Liver (tissue), 3 donors: ENCODE measurements around the gene PHEX.

Experiments used
- NR2F2 ChIP-seq: IDR thresholded peaks from 2 replicates; pipeline ENCODE4 v1.6.1; 2016; ENCODE audit warnings: antibody characterized with exemption
- RAD21 ChIP-seq, 2 donors: IDR thresholded peaks; 2 replicates each; pipeline ENCODE4 v1.6.1; 2016; ENCODE audit warnings: antibody characterized with exemption in 2 of 2, mild to moderate bottlenecking in 2 of 2
- SP1 ChIP-seq: IDR thresholded peaks from 2 replicates; pipeline ENCODE4 v1.6.1; 2018; ENCODE audit warnings: antibody characterized with exemption, mild to moderate bottlenecking
- TAF1 ChIP-seq: conservative IDR thresholded peaks from 2 replicates; pipeline ENCODE4 v1.6.1; 2016; ENCODE audit warnings: antibody characterized with exemption, mild to moderate bottlenecking
- TF ChIP-seq, protein P1 (sequence below): fragments of 150-350 bp; IDR thresholded peaks from 2 replicates; pipeline ENCODE4 v1.5.1; 2017; ENCODE audit warnings: improper control_type of control experiment, low read depth, low read length; ENCODE audit not compliant: missing input control
- TF ChIP-seq, protein P2 (sequence below): IDR thresholded peaks from 2 replicates; pipeline ENCODE4 v1.6.1; 2016; ENCODE audit warnings: antibody characterized with exemption
- donor health status: healthy.
- donor health status: healthy.

DNA sequence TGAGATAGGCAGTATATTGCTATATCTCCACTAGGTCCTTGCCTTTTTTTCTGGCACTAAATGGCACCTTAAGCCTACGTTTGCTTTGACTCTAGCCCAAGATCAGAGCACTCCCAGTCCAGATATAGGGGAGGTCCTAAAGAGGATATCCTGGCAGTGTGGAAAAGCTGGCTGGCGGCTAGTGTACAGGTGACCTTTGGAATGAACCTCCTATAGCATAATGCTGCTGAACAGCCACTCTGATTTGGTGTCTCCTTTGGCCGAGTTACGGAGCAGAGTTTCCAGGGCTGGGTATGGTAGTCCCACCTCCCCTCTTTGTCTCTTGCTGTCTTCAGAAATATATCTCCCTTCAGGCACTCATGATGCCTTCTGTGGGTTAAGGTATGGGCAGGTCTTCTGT lies 53.9 kb downstream of the PHEX start:
- TF ChIP-seq, protein P1, sequence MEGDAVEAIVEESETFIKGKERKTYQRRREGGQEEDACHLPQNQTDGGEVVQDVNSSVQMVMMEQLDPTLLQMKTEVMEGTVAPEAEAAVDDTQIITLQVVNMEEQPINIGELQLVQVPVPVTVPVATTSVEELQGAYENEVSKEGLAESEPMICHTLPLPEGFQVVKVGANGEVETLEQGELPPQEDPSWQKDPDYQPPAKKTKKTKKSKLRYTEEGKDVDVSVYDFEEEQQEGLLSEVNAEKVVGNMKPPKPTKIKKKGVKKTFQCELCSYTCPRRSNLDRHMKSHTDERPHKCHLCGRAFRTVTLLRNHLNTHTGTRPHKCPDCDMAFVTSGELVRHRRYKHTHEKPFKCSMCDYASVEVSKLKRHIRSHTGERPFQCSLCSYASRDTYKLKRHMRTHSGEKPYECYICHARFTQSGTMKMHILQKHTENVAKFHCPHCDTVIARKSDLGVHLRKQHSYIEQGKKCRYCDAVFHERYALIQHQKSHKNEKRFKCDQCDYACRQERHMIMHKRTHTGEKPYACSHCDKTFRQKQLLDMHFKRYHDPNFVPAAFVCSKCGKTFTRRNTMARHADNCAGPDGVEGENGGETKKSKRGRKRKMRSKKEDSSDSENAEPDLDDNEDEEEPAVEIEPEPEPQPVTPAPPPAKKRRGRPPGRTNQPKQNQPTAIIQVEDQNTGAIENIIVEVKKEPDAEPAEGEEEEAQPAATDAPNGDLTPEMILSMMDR: no peak
- no peak for TF ChIP-seq SP1
- no peak for TF ChIP-seq TAF1
- TF ChIP-seq, protein P2, sequence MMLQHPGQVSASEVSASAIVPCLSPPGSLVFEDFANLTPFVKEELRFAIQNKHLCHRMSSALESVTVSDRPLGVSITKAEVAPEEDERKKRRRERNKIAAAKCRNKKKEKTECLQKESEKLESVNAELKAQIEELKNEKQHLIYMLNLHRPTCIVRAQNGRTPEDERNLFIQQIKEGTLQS: no peak
- TF ChIP-seq NR2F2: no peak
- no peak for TF ChIP-seq RAD21 (IDR thresholded peaks at IDR 0.05)
